Endothelial cell of umbilical vein (primary cell): ENCODE results near the gene ZHX3.

Experiments
- EZH2 ChIP-seq: IDR thresholded peaks from 2 replicates; pipeline ENCODE4 v1.6.1; 2012; ENCODE audit warnings: borderline replicate concordance, low read depth, mild to moderate bottlenecking, moderate library complexity, low read length, inconsistent platforms; ENCODE audit not compliant: severe bottlenecking
- FOS ChIP-seq: IDR thresholded peaks from 2 replicates; pipeline ENCODE4 v1.6.1; 2011; ENCODE audit warnings: mild to moderate bottlenecking, low read length, moderate library complexity, borderline replicate concordance; ENCODE audit not compliant: insufficient read depth
- GATA2 ChIP-seq: IDR thresholded peaks from 2 replicates; pipeline ENCODE4 v1.7.0; 2011; ENCODE audit warnings: low read depth, mild to moderate bottlenecking, moderate library complexity, mixed read lengths, low read length; ENCODE audit not compliant: insufficient read length, insufficient read depth
- JUN ChIP-seq: IDR thresholded peaks from 2 replicates; pipeline ENCODE4 v1.6.1; 2011; ENCODE audit warnings: borderline replicate concordance, low read depth; ENCODE audit not compliant: insufficient read length, insufficient read depth
- POLR2A ChIP-seq: IDR thresholded peaks from 2 replicates; pipeline ENCODE4 v1.6.1; 2012; ENCODE audit warnings: low read depth, mild to moderate bottlenecking, control low read depth, low read length
- POLR2AphosphoS5 ChIP-seq: IDR thresholded peaks from 2 replicates; pipeline ENCODE4 v1.6.1; 2012; ENCODE audit warnings: low read depth, mild to moderate bottlenecking, control low read depth, low read length, moderate library complexity; ENCODE audit not compliant: insufficient read depth
- TF ChIP-seq, protein P1 (sequence below), 2 donors: IDR thresholded peaks; 1 replicate in 1 of 2; 2 replicates in 1 of 2; pipeline ENCODE4 v1.5.1; 2011; ENCODE audit warnings: low read length in 2 of 2, mild to moderate bottlenecking in 2 of 2, moderate library complexity in 2 of 2, control low read depth in 1 of 2, inconsistent platforms in 1 of 2, low read depth in 1 of 2; ENCODE audit not compliant: insufficient read depth in 1 of 2; ENCODE audit errors: extremely low read depth in 1 of 2
- TF ChIP-seq, protein P2 (sequence below): IDR thresholded peaks from 2 replicates; pipeline ENCODE4 v1.6.1; 2011; ENCODE audit not compliant: insufficient read depth, insufficient read length

DNA sequence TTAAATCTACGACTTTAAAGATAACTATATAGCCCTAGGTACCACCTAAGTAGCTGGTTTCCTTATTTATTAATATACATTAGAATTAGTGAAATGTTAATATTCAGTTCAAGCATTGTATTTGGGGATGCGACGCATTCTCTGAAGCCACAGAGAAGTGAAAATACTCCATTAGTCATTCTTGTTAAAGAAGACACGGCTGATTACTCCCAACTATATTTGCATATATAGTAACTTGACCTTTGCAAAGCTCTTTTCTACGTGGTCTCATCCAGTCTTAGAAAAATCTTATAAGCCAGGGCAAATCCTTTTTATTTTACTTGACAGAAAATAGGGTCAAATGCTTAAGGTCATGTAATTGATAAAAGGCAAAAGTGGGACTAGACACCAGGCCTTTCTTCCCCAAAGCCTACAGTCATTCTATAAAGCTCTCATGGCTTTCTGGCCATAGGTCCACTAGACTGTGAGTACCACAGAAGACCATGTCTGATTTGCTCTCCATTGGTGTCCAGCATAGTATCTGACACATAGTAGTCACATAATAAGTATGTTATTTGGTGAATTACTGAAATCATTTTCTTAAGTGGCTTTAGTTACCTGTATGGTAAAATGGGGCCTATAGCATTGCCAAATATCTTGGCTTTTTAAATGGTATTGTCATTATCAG, 11.3 kb downstream of the ZHX3 start:
- TF ChIP-seq, protein P1, sequence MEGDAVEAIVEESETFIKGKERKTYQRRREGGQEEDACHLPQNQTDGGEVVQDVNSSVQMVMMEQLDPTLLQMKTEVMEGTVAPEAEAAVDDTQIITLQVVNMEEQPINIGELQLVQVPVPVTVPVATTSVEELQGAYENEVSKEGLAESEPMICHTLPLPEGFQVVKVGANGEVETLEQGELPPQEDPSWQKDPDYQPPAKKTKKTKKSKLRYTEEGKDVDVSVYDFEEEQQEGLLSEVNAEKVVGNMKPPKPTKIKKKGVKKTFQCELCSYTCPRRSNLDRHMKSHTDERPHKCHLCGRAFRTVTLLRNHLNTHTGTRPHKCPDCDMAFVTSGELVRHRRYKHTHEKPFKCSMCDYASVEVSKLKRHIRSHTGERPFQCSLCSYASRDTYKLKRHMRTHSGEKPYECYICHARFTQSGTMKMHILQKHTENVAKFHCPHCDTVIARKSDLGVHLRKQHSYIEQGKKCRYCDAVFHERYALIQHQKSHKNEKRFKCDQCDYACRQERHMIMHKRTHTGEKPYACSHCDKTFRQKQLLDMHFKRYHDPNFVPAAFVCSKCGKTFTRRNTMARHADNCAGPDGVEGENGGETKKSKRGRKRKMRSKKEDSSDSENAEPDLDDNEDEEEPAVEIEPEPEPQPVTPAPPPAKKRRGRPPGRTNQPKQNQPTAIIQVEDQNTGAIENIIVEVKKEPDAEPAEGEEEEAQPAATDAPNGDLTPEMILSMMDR (IDR thresholded peaks at IDR 0.05; ENCODE audit: extremely low read depth in 1 of 2, insufficient read depth in 1 of 2, low read depth in 1 of 2, low read length in 2 of 2), result no peak
- no peak for TF ChIP-seq POLR2A
- TF ChIP-seq POLR2AphosphoS5, result no peak
- no peak for TF ChIP-seq JUN
- TF ChIP-seq FOS, result no peak
- TF ChIP-seq, protein P2, sequence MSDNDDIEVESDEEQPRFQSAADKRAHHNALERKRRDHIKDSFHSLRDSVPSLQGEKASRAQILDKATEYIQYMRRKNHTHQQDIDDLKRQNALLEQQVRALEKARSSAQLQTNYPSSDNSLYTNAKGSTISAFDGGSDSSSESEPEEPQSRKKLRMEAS, result no peak
- no peak for TF ChIP-seq GATA2
- no peak for TF ChIP-seq EZH2
